Transverse colon (tissue), 4 donors: Measurements from ENCODE around the gene UBE2E2. TPM values are rescaled to one million over a fixed set of nuclear protein-coding genes. Genes with fewer than 3 reads are reported as not detected.

Source experiments
- DNase-seq: peaks from one replicate; pipeline ENCODE4 v3.0.0-alpha.2; 2019
- H3K27ac ChIP-seq, 4 donors: fragments of 200-600 bp; sonication (generic); 2 replicates each; pipeline ENCODE4 v1.5.1; 2016 to 2018; ENCODE audit warnings: inconsistent platforms in 4 of 4
- H3K27me3 ChIP-seq: fragments of 200-600 bp; sonication (generic); 2 replicates; pipeline ENCODE4 v1.5.1; 2017; ENCODE audit warnings: inconsistent platforms
- H3K36me3 ChIP-seq, 4 donors: fragments of 200-600 bp; sonication (generic); 2 replicates each; pipeline ENCODE4 v1.5.1; 2017 to 2019; ENCODE audit warnings: inconsistent platforms in 4 of 4
- H3K4me1 ChIP-seq, 4 donors: fragments of 200-600 bp; sonication (generic); 2 replicates each; pipeline ENCODE4 v1.5.1; 2017 to 2020; ENCODE audit warnings: inconsistent platforms in 4 of 4
- H3K4me3 ChIP-seq, 4 donors: fragments of 200-600 bp; sonication (generic); 1 replicate in 1 of 4; 2 replicates in 3 of 4; pipeline versions ENCODE4 v1.5.1 to v1.6.1; 2017 to 2019; ENCODE audit warnings: inconsistent platforms in 4 of 4
- H3K9me3 ChIP-seq, 2 donors: fragments of 200-600 bp; sonication (generic); 2 replicates each; pipeline ENCODE4 v1.5.1; 2017 to 2019; ENCODE audit warnings: inconsistent platforms in 2 of 2
- EP300 ChIP-seq: sonication (generic); formaldehyde crosslinking; IDR thresholded peaks from one replicate; pipeline ENCODE4 v1.6.1; 2017; ENCODE audit warnings: antibody characterized with exemption, low read depth
- POLR2A ChIP-seq: fragments of 450-650 bp; IDR thresholded peaks from one replicate; pipeline ENCODE4 v1.6.1; 2016; ENCODE audit warnings: antibody characterized with exemption, mild to moderate bottlenecking, moderate library complexity
- POLR2AphosphoS5 ChIP-seq, 3 donors: sonication (generic); formaldehyde crosslinking; IDR thresholded peaks; one replicate each; pipeline ENCODE4 v1.6.1; 2016; ENCODE audit warnings: antibody characterized with exemption in 3 of 3
- WGBS, 2 donors: methylation state at CpG; one replicate each; pipeline ENCODE4 v1.1.5; 2018; ENCODE audit warnings: low coverage in 1 of 2; 5-methylcytosine and 5-hydroxymethylcytosine counted together
- in situ Hi-C, 4 donors: fragments of 200-750 bp; cut with MboI; loops; one replicate each; pipeline versions ENCODE4 v1.15.0 to v1.15.1; 2017; ENCODE audit warnings: low sequenced_read_pairs in 3 of 4, low pct_ligation_motif_present in 1 of 4, low pct_unique_long_range_greater_than_20kb in 1 of 4
- intact Hi-C: fragments of 100-400 bp; cut with DNase I; formaldehyde crosslinking; loops from one replicate; pipeline ENCODE4 v1.15.1; 2023; ENCODE audit warnings: low total_unique reads
- total RNA-seq, 4 donors: library from RNA; depleted of rRNA; stranded (reverse); fragments of >200 nt; gene quantifications; one replicate each; pipeline ENCODE4 v1.1.0, GENCODE V29; 2016
- TF ChIP-seq, protein P1 (sequence below), 5 experiments: fragments of 200-600 bp in 3 of 5; fragments of 450-650 bp in 2 of 5; sonication (generic) in 3 of 5; IDR thresholded peaks; 1 replicate in 2 of 5; 2 replicates in 3 of 5; pipeline ENCODE4 v1.5.1; 2016 to 2017; ENCODE audit warnings: antibody characterized with exemption in 5 of 5, inconsistent platforms in 3 of 5, mild to moderate bottlenecking in 2 of 5, moderate library complexity in 1 of 5

UBE2E2 gene
- total RNA-seq, 4 donors from 2014 or later, result 5.4 to 133 (median 7.6) TPM

DNA sequence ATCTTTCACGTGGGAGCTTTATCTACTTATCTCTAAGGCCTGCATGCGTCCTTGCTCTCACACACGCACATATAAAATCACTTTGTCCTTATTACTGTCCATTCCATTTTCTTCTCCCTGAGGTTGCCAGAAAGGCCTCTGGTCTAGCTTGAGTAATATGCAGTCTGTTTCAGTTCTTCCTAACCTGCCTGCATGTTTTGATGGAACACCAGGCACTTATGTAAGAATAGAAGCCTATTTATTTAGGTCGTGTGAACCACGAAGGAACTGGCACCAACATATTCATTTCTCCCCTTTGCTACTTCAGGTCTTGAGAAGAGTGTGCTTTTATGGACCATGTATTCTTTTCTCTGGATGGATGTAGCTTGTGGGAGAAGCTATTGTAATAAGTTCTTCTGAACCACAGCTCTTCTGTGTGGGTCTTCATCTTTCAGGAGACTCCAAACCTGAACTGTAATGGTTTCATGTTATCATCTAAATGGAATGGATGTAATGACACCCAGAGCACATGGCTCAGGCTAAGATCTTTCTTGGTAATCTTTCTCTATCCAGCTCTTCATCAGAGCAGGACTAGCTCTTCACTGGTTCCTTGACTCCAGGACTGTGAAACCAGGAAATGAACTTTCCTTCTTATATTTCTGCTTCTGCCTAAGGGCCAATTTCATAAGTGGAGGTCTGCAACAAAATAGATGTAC lies 53.8 kb downstream of the UBE2E2 start:
- Histone ChIP-seq H3K27me3 (no peaks in the 10 kb centered on the region), H3K36me3 (no peaks in the 10 kb centered on the region), H3K4me1 (peaks cover 0 to 5% (median 0%) of the 10 kb centered on the region in 4 donors), H3K9me3 (no peaks in the 10 kb centered on the region), H3K4me3 (no peak overlapping the region), H3K27ac (no peak overlapping the region)
- DNase-seq, result no peak
- in situ Hi-C loops (no loop called here), intact Hi-C loops (no loop called here)
- 80 to 82% methylated on average over 5 of the region's 5 CpGs for WGBS, 2 donors
- TF ChIP-seq POLR2AphosphoS5 (IDR thresholded peaks at IDR 0.05) (no peak), EP300 (no peak), POLR2A (no peak)
- TF ChIP-seq, protein P1, sequence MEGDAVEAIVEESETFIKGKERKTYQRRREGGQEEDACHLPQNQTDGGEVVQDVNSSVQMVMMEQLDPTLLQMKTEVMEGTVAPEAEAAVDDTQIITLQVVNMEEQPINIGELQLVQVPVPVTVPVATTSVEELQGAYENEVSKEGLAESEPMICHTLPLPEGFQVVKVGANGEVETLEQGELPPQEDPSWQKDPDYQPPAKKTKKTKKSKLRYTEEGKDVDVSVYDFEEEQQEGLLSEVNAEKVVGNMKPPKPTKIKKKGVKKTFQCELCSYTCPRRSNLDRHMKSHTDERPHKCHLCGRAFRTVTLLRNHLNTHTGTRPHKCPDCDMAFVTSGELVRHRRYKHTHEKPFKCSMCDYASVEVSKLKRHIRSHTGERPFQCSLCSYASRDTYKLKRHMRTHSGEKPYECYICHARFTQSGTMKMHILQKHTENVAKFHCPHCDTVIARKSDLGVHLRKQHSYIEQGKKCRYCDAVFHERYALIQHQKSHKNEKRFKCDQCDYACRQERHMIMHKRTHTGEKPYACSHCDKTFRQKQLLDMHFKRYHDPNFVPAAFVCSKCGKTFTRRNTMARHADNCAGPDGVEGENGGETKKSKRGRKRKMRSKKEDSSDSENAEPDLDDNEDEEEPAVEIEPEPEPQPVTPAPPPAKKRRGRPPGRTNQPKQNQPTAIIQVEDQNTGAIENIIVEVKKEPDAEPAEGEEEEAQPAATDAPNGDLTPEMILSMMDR (IDR thresholded peaks at IDR 0.05), result no peak

DNA sequence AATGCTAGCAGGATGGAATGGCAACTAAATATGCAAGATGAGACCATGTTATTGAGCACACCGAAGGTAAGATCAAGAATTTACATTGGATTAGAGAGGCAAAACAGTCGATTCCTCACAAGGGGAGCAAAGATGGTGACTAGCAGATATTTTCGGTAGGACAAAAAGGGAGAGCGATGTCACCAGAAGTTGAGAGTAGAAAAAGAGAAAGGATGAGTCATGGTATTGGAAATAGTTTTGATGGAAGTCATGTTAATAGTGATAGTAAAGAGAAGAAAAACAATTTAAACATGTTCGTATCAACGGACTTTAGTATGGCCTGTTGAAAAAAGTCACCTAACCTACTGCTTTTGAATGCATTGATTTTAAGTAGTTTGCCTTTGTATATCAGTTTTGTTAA lies 55.0 kb downstream of the UBE2E2 start:
- Histone ChIP-seq H3K36me3 (no peaks in the 10 kb centered on the region), H3K9me3 (no peaks in the 10 kb centered on the region), H3K4me3 (no peak overlapping the region), H3K27ac (no peak overlapping the region), H3K4me1 (peaks cover 0 to 5% (median 0%) of the 10 kb centered on the region in 4 donors), H3K27me3 (no peaks in the 10 kb centered on the region)
- no peak for DNase-seq
- no peak for TF ChIP-seq POLR2A
- intact Hi-C loops (no loop called here), in situ Hi-C loops (no loop called here)
- WGBS, 2 donors, result 96% methylated on average over 6 of the region's 6 CpGs

DNA sequence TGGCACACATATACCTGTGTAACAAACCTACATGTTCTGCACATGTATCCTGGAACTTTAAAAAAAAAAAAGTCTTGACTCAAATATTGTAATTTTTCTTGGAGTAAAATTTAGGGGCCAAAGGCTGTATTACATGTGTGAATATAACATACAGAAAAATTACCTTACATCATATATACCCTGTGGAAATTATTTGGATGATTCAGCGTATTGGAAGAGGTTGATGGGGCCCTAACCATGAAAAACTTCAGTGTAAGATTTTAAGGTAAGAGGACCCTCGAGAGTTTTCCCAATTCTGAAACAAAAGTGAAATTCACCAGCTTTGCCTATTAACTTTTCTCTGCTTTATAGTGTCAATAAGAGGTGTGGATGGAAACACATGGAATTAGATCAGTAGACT lies 56.4 kb downstream of the UBE2E2 start:
- no peak for DNase-seq
- H3K27ac ChIP-seq, result no peak overlapping the region
- in situ Hi-C loops (no loop called here), intact Hi-C loops (no loop called here)
- WGBS, 2 donors, result 44 to 60% methylated on average over 2 of the region's 2 CpGs
- H3K9me3 ChIP-seq, result no peaks in the 10 kb centered on the region
- H3K27me3 ChIP-seq, result no peaks in the 10 kb centered on the region
- no peaks in the 10 kb centered on the region for H3K36me3 ChIP-seq
- TF ChIP-seq POLR2AphosphoS5 (IDR thresholded peaks at IDR 0.05) (no peak), EP300 (no peak), POLR2A (no peak)
- TF ChIP-seq, protein P1 (IDR thresholded peaks at IDR 0.05), result no peak
- H3K4me3 ChIP-seq, result no peak overlapping the region
- H3K4me1 ChIP-seq, result peaks cover 0 to 5% (median 0%) of the 10 kb centered on the region in 4 donors

DNA sequence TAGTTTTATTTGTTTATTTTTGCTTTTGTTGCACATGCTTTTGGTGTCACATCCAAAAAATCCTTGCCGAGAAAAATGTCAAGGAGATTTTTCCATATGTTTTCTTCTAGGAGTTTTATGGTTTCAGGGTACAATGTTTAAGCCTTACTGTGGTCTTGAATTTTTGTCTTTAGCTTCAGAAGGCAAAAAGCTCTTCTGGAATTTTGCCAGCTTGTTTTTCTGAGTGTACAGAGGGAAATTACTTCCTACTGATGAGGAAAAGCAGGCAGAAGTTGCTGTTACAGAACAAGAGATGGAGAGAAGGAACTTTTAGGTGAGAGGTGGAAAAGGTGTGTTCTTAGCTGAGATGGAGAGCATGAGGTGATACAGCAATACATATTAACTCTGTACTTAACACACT lies 59.6 kb downstream of the UBE2E2 start:
- Histone ChIP-seq H3K9me3 (no peaks in the 10 kb centered on the region), H3K36me3 (no peaks in the 10 kb centered on the region), H3K4me1 (no peaks in the 10 kb centered on the region), H3K27ac (no peak overlapping the region), H3K27me3 (no peaks in the 10 kb centered on the region), H3K4me3 (no peak overlapping the region)
- no peak for DNase-seq
- TF ChIP-seq, protein P1 (IDR thresholded peaks at IDR 0.05), result no peak
- TF ChIP-seq EP300 (no peak), POLR2AphosphoS5 (IDR thresholded peaks at IDR 0.05) (no peak), POLR2A (no peak)
- in situ Hi-C loops (no loop called here), intact Hi-C loops (no loop called here)
- 67 to 77% methylated on average over 1 of the region's 1 CpG for whole genome bisulfite sequencing, 2 donors

DNA sequence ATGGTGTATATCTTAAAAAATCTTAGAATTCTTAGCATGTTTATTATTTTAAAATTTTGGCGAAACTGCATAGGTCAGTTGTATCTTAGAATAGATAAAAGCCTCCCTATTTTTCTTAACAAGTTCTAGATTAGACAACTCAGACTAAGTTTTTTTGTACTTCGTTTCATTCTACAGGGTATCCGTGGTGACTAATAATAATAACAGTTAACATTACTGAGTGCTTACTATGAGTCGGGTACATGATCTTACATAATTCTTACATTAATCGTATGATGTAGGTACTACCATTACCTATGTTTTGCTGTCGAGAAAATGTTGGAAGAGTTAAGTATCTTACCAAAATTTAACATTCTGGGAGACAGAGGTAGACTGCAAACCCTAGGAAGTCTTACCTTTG lies 60.7 kb downstream of the UBE2E2 start:
- H3K4me1 ChIP-seq, result no peaks in the 10 kb centered on the region
- in situ Hi-C loops, result no loop called here
- no peaks in the 10 kb centered on the region for H3K27me3 ChIP-seq
- H3K36me3 ChIP-seq, result no peaks in the 10 kb centered on the region
- H3K27ac ChIP-seq, result no peak overlapping the region
- 75 to 80% methylated on average over 6 of the region's 6 CpGs for WGBS, 2 donors
- no peak for DNase-seq
- TF ChIP-seq POLR2AphosphoS5 (IDR thresholded peaks at IDR 0.05), result no peak
- TF ChIP-seq EP300, result no peak
- TF ChIP-seq, protein P1 (IDR thresholded peaks at IDR 0.05), result no peak
- no peak for TF ChIP-seq POLR2A
- H3K9me3 ChIP-seq, result no peaks in the 10 kb centered on the region
- H3K4me3 ChIP-seq, result no peak overlapping the region
- intact Hi-C loops, result no loop called here
